HepG2 (cell line): ENCODE measurements around the gene SUSD2. TPM values are rescaled to one million over a fixed set of nuclear protein-coding genes. Genes with fewer than 3 reads are reported as not detected.

Experiments
- BATF2 ChIP-seq: sonication (generic); formaldehyde crosslinking; IDR thresholded peaks from 2 replicates; pipeline ENCODE4 v1.8.0; 2022; ENCODE audit warnings: mild to moderate bottlenecking, missing genetic modification reagents, moderate library complexity
- CENPX ChIP-seq: sonication (generic); formaldehyde crosslinking; IDR thresholded peaks from 2 replicates; pipeline ENCODE4 v1.9.0; 2021; ENCODE audit warnings: mild to moderate bottlenecking, missing genetic modification reagents, moderate library complexity
- CTCF ChIP-seq: sonication (generic); formaldehyde crosslinking; IDR thresholded peaks from 2 replicates; pipeline ENCODE4 v1.5.0; 2020; ENCODE audit warnings: mild to moderate bottlenecking, missing genetic modification reagents, moderate library complexity
- FUBP1 ChIP-seq: sonication (generic); formaldehyde crosslinking; IDR thresholded peaks from 2 replicates; pipeline ENCODE4 v1.5.1; 2020; ENCODE audit warnings: missing genetic modification reagents, mild to moderate bottlenecking, borderline replicate concordance
- HNRNPH1 ChIP-seq: fragments of 200-400 bp; formaldehyde crosslinking; optimal IDR thresholded peaks from 2 replicates; pipeline ENCODE3; 2017; ENCODE audit warnings: mild to moderate bottlenecking, low read depth, low read length
- MAX ChIP-seq: IDR thresholded peaks from 2 replicates; pipeline ENCODE4 v1.6.1; 2012; ENCODE audit warnings: inconsistent platforms
- MLLT10 ChIP-seq: sonication (generic); formaldehyde crosslinking; IDR thresholded peaks from 2 replicates; pipeline ENCODE4 v1.4.0; 2020; ENCODE audit warnings: missing genetic modification reagents
- NFATC3 ChIP-seq: sonication (generic); formaldehyde crosslinking; IDR thresholded peaks from 2 replicates; pipeline ENCODE4 v1.5.1; 2020; ENCODE audit warnings: mild to moderate bottlenecking, missing genetic modification reagents
- POLR2AphosphoS5 ChIP-seq: IDR thresholded peaks from 2 replicates; pipeline ENCODE4 v1.6.1; 2012; ENCODE audit warnings: low read depth, low read length
- RARG ChIP-seq: sonication (generic); formaldehyde crosslinking; IDR thresholded peaks from 2 replicates; pipeline ENCODE4 v1.4.0; 2020; ENCODE audit warnings: low read depth, mild to moderate bottlenecking, missing genetic modification reagents
- SP140L ChIP-seq: sonication (generic); formaldehyde crosslinking; IDR thresholded peaks from 2 replicates; pipeline ENCODE4 v1.4.0; 2020; ENCODE audit warnings: missing genetic modification reagents, borderline replicate concordance
- SP2 ChIP-seq: sonication (generic); formaldehyde crosslinking; IDR thresholded peaks from 2 replicates; pipeline ENCODE4 v1.5.1; 2020; ENCODE audit warnings: mild to moderate bottlenecking, missing genetic modification reagents
- ZFP37 ChIP-seq: sonication (generic); formaldehyde crosslinking; IDR thresholded peaks from 2 replicates; pipeline ENCODE4 v1.4.0; 2020; ENCODE audit warnings: missing genetic modification reagents, borderline replicate concordance
- ZNF256 ChIP-seq: sonication (generic); formaldehyde crosslinking; conservative IDR thresholded peaks from 2 replicates; pipeline ENCODE4 v1.4.0; 2020; ENCODE audit warnings: missing genetic modification reagents
- ZNF280D ChIP-seq: sonication (generic); formaldehyde crosslinking; IDR thresholded peaks from 2 replicates; pipeline ENCODE4 v1.5.1; 2020; ENCODE audit warnings: mild to moderate bottlenecking, missing genetic modification reagents
- ZNF557 ChIP-seq: sonication (generic); formaldehyde crosslinking; IDR thresholded peaks from 2 replicates; pipeline ENCODE4 v1.4.0; 2020; ENCODE audit warnings: missing genetic modification reagents
- ZNF562 ChIP-seq: sonication (generic); formaldehyde crosslinking; IDR thresholded peaks from 2 replicates; pipeline ENCODE4 v1.8.0; 2022; ENCODE audit warnings: missing genetic modification reagents, borderline replicate concordance
- ZNF784 ChIP-seq: sonication (generic); formaldehyde crosslinking; IDR thresholded peaks from 2 replicates; pipeline ENCODE4 v1.5.1; 2020; ENCODE audit warnings: missing genetic modification reagents, mild to moderate bottlenecking, borderline replicate concordance
- polyA plus RNA-seq, 8 experiments: library from polyadenylated mRNA; depleted of rRNA in 3 of 8; stranded (reverse) in 7 of 8; unstranded in 1 of 8; fragments of >200 nt; fragmentation: Illumina TruSeq in 4 of 8; extraction: Trizol in 4 of 8; gene quantifications; 2 replicates each; pipeline versions ENCODE4 v1.2.1 to v1.2.3, GENCODE V29; 2011 to 2016; ENCODE audit warnings: low read depth in 4 of 8, missing spikeins in 1 of 8, mixed read lengths in 1 of 8; ENCODE audit not compliant: insufficient read depth in 1 of 8
- total RNA-seq, 5 experiments: library from RNA; depleted of rRNA; stranded (reverse); fragments of >200 nt; fragmentation: Illumina TruSeq; extraction: Trizol; gene quantifications; 2 replicates each; pipeline ENCODE4 v1.2.3, GENCODE V29; 2016; ENCODE audit warnings: low read depth in 1 of 5

The SUSD2 gene
- total and polyA plus RNA-seq, 2 of the 13 experiments (the other 11 are each of a cell fraction or from before 2014, with no cell fraction given) = 2.1 to 11.0 TPM

- TF ChIP-seq BATF2 (CRISPR knock-in tag) = no peak
- TF ChIP-seq MAX = peak; percentile 46; the same call in 1 of the 2 replicates
- TF ChIP-seq CENPX (CRISPR knock-in tag) = no peak
- no peak for TF ChIP-seq FUBP1 (CRISPR knock-in tag)
- no peak for TF ChIP-seq ZNF562
- 0 out of 2 replicates have a peak, but pooled peaks have one; percentile 2 for TF ChIP-seq CTCF
- no peak for TF ChIP-seq ZFP37 (CRISPR knock-in tag)
- TF ChIP-seq ZNF280D = no peak
- TF ChIP-seq SP2 (CRISPR knock-in tag) = no peak
- no peak for TF ChIP-seq HNRNPH1
- no peak for TF ChIP-seq ZNF557 (CRISPR knock-in tag)
- no peak for TF ChIP-seq ZNF256
- peak; percentile 64 for TF ChIP-seq ZNF784 (CRISPR knock-in tag)
- TF ChIP-seq MLLT10 = no peak
- 0 out of 2 replicates have a peak, but pooled peaks have one; percentile 19 for TF ChIP-seq POLR2AphosphoS5
- no peak for TF ChIP-seq NFATC3 (CRISPR knock-in tag)
- TF ChIP-seq SP140L = no peak
- TF ChIP-seq RARG (CRISPR knock-in tag) = no peak
Measured at GRCh38 chr22:24181088-24181995, at the start of gene SUSD2 (continued).
